Liver (tissue), 9 donors: ENCODE measurements around the gene ANKLE1. TPM values are rescaled to one million over a fixed set of nuclear protein-coding genes. Genes with fewer than 3 reads are reported as not detected.

Experiments used
- DNase-seq: peaks from one replicate; pipeline ENCODE4 v3.0.0-alpha.2; 2017; ENCODE audit warnings: low spot score
- H3K27ac ChIP-seq, 2 donors: one replicate each; pipeline ENCODE4 v1.7.0; 2013; ENCODE audit warnings: inconsistent platforms in 2 of 2, low read length in 2 of 2, control low read depth in 1 of 2, low read depth in 1 of 2, mild to moderate bottlenecking in 1 of 2
- H3K27me3 ChIP-seq, 4 donors: one replicate each; pipeline versions ENCODE4 v1.6.1 to v1.7.0; 2013; ENCODE audit warnings: low read length in 3 of 4, inconsistent platforms in 1 of 4, mild to moderate bottlenecking in 1 of 4, moderate library complexity in 1 of 4; ENCODE audit not compliant: control insufficient read depth in 4 of 4, insufficient read depth in 4 of 4
- H3K36me3 ChIP-seq, 4 donors: one replicate each; pipeline versions ENCODE4 v1.6.1 to v1.7.0; 2013; ENCODE audit warnings: low read length in 3 of 4, mild to moderate bottlenecking in 3 of 4, low read depth in 1 of 4, moderate library complexity in 1 of 4; ENCODE audit not compliant: control insufficient read depth in 4 of 4, insufficient read depth in 3 of 4
- H3K4me1 ChIP-seq, 4 donors: one replicate each; pipeline versions ENCODE4 v1.6.1 to v1.7.0; 2013; ENCODE audit warnings: low read length in 3 of 4, mild to moderate bottlenecking in 3 of 4, moderate library complexity in 1 of 4; ENCODE audit not compliant: control insufficient read depth in 4 of 4, insufficient read depth in 4 of 4
- H3K4me3 ChIP-seq, 3 donors: one replicate each; pipeline versions ENCODE4 v1.6.1 to v1.7.0; 2013; ENCODE audit warnings: low read length in 3 of 3, control low read depth in 1 of 3, low read depth in 1 of 3, mild to moderate bottlenecking in 1 of 3
- H3K9ac ChIP-seq, 2 donors: one replicate each; pipeline ENCODE4 v1.7.0; 2013; ENCODE audit warnings: low read length in 2 of 2, mild to moderate bottlenecking in 2 of 2, moderate library complexity in 2 of 2, control low read depth in 1 of 2, low read depth in 1 of 2
- H3K9me3 ChIP-seq, 4 donors: one replicate each; pipeline versions ENCODE4 v1.6.1 to v1.7.0; 2013; ENCODE audit warnings: low read length in 3 of 4; ENCODE audit not compliant: control insufficient read depth in 4 of 4
- ATF3 ChIP-seq: IDR thresholded peaks from 2 replicates; pipeline ENCODE4 v1.6.1; 2016; ENCODE audit warnings: antibody characterized with exemption
- CTCF ChIP-seq: fragments of 150-350 bp; IDR thresholded peaks from 2 replicates; pipeline ENCODE4 v1.5.1; 2017; ENCODE audit warnings: improper control_type of control experiment, low read depth, low read length; ENCODE audit not compliant: missing input control
- EGR1 ChIP-seq, 2 donors: IDR thresholded peaks; 2 replicates each; pipeline ENCODE4 v1.6.1; 2016 to 2018; ENCODE audit warnings: antibody characterized with exemption in 2 of 2, low read depth in 2 of 2
- FOXA1 ChIP-seq: IDR thresholded peaks from 2 replicates; pipeline ENCODE4 v1.6.1; 2016; ENCODE audit warnings: antibody characterized with exemption
- FOXA2 ChIP-seq: IDR thresholded peaks from 2 replicates; pipeline ENCODE4 v1.6.1; 2016; ENCODE audit warnings: antibody characterized with exemption
- GABPA ChIP-seq, 2 donors: IDR thresholded peaks in 1 of 2; conservative IDR thresholded peaks in 1 of 2; 2 replicates each; pipeline ENCODE4 v1.6.1; 2016; ENCODE audit warnings: antibody characterized with exemption in 2 of 2, mild to moderate bottlenecking in 1 of 2, moderate library complexity in 1 of 2
- HNF4A ChIP-seq, 2 donors: conservative IDR thresholded peaks; 2 replicates each; pipeline ENCODE4 v1.6.1; 2016; ENCODE audit warnings: antibody characterized with exemption in 2 of 2, mild to moderate bottlenecking in 2 of 2
- HNF4G ChIP-seq: IDR thresholded peaks from 2 replicates; pipeline ENCODE4 v1.6.1; 2016; ENCODE audit warnings: antibody characterized with exemption
- JUND ChIP-seq, 2 donors: IDR thresholded peaks; 2 replicates each; pipeline ENCODE4 v1.6.1; 2016; ENCODE audit warnings: antibody characterized with exemption in 2 of 2
- NR2F2 ChIP-seq: IDR thresholded peaks from 2 replicates; pipeline ENCODE4 v1.6.1; 2016; ENCODE audit warnings: antibody characterized with exemption
- RAD21 ChIP-seq, 2 donors: IDR thresholded peaks; 2 replicates each; pipeline ENCODE4 v1.6.1; 2016; ENCODE audit warnings: antibody characterized with exemption in 2 of 2, mild to moderate bottlenecking in 2 of 2
- REST ChIP-seq: IDR thresholded peaks from 2 replicates; pipeline ENCODE4 v1.6.1; 2016; ENCODE audit warnings: antibody characterized with exemption, mild to moderate bottlenecking
- RXRA ChIP-seq, 2 donors: IDR thresholded peaks; 2 replicates each; pipeline ENCODE4 v1.6.1; 2017 to 2018; ENCODE audit warnings: antibody characterized with exemption in 2 of 2, mild to moderate bottlenecking in 1 of 2
- SP1 ChIP-seq: IDR thresholded peaks from 2 replicates; pipeline ENCODE4 v1.6.1; 2018; ENCODE audit warnings: antibody characterized with exemption, mild to moderate bottlenecking
- TAF1 ChIP-seq: conservative IDR thresholded peaks from 2 replicates; pipeline ENCODE4 v1.6.1; 2016; ENCODE audit warnings: antibody characterized with exemption, mild to moderate bottlenecking
- YY1 ChIP-seq: IDR thresholded peaks from 2 replicates; pipeline ENCODE4 v1.6.1; 2016; ENCODE audit warnings: antibody characterized with exemption, mild to moderate bottlenecking
- WGBS: extraction: QIAGEN DNeasy Blood & Tissue Kit; methylation state at CpG from one replicate; pipeline ENCODE4 v1.1.7; 2013; 5-methylcytosine and 5-hydroxymethylcytosine counted together
- polyA plus RNA-seq, 2 donors: library from polyadenylated mRNA; stranded (reverse) in 1 of 2; unstranded in 1 of 2; fragments of 200-250 nt in 1 of 2; fragments of >200 nt in 1 of 2; fragmentation: Nextera tagmentation in 1 of 2; extraction: Ambion mirVana in 1 of 2; gene quantifications; one replicate each; pipeline versions ENCODE4 v1.2.1 to v1.2.3, GENCODE V29; 2013 to 2015
- total RNA-seq, 2 donors: library from RNA; depleted of rRNA; stranded (reverse); fragments of >200 nt; gene quantifications; one replicate each; pipeline ENCODE4 v1.2.3, GENCODE V29; 2014
- TF ChIP-seq, protein P1 (sequence below): IDR thresholded peaks from 2 replicates; pipeline ENCODE4 v1.6.1; 2016; ENCODE audit warnings: antibody characterized with exemption
- TF ChIP-seq, protein P2 (sequence below): IDR thresholded peaks from 2 replicates; pipeline ENCODE4 v1.6.1; 2016; ENCODE audit warnings: antibody characterized with exemption
- donor health status: healthy.
- donor health status: healthy.
- donor health status: healthy.
- donor health status: healthy.
- donor health status: healthy.

The ANKLE1 gene
- total and polyA plus RNA-seq, 4 donors, result 0.10 to 43.2 (median 0.29) TPM

DNA sequence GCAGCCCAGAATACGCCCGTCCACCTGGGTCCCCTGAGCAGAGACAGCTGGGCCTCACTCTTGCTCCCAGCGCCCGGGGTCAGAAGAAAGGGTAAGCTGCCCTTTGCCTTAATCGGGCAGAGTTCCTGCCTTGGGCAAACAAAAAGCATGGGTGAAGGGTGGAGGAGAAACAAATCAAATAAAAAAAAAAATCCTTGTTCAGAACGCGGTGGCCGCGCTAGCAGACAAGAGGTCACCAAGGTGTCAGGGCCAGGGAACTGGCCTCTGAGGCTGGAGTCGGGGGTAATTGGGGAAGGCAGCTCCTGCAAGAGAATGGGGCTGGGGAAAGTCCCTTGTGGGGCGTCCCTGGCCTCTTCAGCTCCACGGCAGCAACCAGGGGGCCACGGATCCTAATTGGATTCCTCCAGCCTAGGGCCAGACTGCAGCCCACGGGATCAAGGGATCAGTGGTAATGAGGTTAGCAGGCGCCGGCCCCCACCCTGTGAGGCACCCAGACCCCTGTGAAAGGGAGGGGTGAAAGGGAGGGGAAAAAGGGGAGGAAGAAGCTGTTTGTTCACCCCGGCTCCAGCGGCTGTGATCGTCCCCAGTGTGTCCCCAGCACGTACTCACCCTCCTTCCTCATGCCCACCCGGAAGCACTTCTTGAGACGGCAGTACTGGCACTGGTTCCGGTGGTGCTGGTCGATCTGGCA, 41.5 kb upstream of the ANKLE1 start:
- H3K9ac ChIP-seq, result no peak overlapping the region
- DNase-seq, result no peak
- peak overlapping the region in 2 of 3 donors; percentile 16 to 19 for H3K4me3 ChIP-seq
- no peaks in the 10 kb centered on the region for H3K27me3 ChIP-seq
- peak overlapping the region in 1 of 2 donors; percentile 27 for H3K27ac ChIP-seq
- TF ChIP-seq HNF4A (conservative IDR thresholded peaks at IDR 0.05) (peak; percentile 89 to 94), FOXA1 (no peak), TAF1 (no peak), JUND (IDR thresholded peaks at IDR 0.05) (peak in 1 of 2 donors; percentile 36), REST (no peak), FOXA2 (no peak), HNF4G (peak; percentile 45), RXRA (IDR thresholded peaks at IDR 0.05) (peak; percentile 90 to 91), NR2F2 (peak; percentile 44), RAD21 (IDR thresholded peaks at IDR 0.05) (no peak), EGR1 (IDR thresholded peaks at IDR 0.05; ENCODE audit: low read depth in 2 of 2) (no peak), YY1 (no peak), ATF3 (no peak), SP1 (peak; percentile 66), CTCF (no peak), GABPA (IDR thresholded peaks at IDR 0.05 in 1 of 2, conservative IDR thresholded peaks at IDR 0.05 in 1 of 2) (no peak)
- TF ChIP-seq, protein P1, sequence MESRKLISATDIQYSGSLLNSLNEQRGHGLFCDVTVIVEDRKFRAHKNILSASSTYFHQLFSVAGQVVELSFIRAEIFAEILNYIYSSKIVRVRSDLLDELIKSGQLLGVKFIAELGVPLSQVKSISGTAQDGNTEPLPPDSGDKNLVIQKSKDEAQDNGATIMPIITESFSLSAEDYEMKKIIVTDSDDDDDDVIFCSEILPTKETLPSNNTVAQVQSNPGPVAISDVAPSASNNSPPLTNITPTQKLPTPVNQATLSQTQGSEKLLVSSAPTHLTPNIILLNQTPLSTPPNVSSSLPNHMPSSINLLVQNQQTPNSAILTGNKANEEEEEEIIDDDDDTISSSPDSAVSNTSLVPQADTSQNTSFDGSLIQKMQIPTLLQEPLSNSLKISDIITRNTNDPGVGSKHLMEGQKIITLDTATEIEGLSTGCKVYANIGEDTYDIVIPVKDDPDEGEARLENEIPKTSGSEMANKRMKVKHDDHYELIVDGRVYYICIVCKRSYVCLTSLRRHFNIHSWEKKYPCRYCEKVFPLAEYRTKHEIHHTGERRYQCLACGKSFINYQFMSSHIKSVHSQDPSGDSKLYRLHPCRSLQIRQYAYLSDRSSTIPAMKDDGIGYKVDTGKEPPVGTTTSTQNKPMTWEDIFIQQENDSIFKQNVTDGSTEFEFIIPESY, result no peak
- TF ChIP-seq, protein P2, sequence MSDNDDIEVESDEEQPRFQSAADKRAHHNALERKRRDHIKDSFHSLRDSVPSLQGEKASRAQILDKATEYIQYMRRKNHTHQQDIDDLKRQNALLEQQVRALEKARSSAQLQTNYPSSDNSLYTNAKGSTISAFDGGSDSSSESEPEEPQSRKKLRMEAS, result peak; percentile 41
- H3K36me3 ChIP-seq, result peaks cover 2 to 5% (median 4%) of the 10 kb centered on the region in 4 donors
- H3K4me1 ChIP-seq, result peaks cover 31 to 75% (median 65%) of the 10 kb centered on the region in 4 donors
- WGBS, result 24% methylated on average over 24 of the region's 24 CpGs
- H3K9me3 ChIP-seq, result no peaks in the 10 kb centered on the region
